ENCODE data around the gene NPPB.

NPPB gene

GRCh38 chr1:11880911-11881748 is 22.4 kb upstream of the NPPB start:
- DNase-seq = peak; percentile 16

DNA sequence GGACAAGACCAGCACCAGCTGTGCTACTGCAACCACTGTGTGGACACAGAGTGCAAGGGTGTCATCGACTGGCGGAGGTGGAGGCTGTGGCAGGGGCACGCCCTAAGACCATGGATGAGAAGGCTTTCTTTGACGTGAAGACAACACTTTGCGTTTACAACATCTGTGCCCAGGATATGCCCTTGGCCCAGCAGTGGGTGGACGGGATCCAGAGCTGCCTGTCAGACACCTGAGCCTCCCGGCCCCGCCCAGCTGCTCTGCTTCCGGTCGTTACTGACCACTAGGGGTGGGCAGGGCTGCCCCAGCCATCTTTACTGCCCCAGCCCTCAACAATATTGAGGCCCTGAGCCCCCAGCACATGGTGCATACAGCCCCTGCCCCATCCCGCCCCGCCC is 21.4 kb upstream of the NPPB start:
- DNase-seq = no peak

DNA sequence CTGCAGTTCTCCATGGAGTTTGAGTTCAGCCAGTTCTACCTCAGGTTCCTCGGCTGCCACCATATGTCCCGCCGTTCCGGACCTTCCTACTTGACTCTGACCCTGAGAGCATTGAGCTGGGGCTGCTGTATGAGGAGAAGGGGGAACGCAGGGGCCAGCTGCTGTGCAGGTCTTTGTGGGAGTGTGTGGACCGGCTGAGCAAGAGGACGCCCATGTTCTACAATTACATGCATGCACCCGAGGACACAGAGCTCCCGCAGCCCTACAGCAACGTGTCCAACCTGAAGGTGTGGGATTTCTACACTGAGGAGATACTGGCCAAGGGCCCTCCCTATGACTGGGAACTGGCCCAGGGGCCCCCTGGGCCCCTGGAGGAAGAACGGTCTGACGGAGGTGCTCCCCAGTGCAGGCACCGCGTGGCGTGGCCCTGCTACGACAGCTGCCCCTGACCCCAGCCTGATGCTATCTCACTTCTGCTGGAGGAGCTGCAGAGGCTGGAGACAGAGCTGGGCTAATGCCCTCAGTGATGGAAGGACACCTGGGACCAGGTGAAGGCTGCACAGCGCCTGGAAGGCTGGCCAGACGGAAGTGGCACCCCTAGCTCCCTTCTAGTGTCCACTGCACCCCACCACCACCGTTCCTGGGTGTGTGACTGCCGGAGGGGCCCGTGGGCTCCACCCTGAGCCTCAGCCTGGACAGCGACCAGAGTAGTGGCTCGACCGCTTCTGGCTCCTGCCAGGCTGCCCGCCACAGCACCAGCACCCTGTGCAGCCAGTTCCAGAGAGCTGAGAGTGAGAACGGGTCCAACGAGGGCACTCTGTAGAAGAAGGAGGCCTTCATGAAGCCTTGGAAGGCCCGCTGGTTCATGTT is 20.8 kb upstream of the NPPB start:
- no peak for DNase-seq

GRCh38 chr1:11878891-11879190 is 20.1 kb upstream of the NPPB start:
- DNase-seq = no peak

DNA sequence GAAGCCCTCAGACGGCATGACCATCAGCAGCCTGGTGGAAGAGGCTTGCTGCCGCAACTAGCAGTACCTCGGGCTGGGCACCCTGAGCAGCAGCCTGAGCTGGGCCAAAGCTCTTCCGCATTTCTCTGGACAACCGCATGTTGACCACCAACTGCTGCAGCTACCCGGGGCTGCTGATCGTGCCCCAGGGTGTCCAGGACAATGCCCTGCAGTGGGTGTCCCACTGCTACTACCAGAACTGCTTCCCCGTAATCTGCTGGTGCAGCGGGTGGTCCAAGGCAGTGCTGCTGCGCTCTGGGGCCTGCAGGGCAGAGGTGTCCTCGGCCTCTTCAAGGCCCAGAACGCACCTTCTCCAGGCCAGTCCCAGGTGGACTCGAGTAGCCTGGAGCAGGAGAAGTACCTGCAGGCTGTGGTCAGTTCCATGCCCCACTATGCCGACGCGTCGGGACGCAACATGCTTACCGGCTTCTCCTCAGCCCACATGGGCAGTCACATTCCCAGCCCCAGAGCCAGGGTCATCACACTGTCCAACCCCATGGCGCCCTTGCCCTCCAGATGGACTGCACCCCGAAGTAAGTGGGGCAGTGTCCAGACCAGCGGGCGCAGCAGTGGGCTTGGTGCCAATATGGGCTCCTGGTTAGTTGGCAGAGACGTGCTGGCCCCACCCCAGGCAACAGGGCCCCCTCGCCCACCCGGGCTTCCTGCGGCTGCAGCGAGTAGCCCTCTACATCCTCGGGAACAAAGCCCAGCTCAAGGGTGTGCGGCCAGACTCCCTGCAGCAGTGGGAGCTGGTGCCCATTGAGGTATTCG is 19.5 kb upstream of the NPPB start:
- no peak for DNase-seq

GRCh38 chr1:11877074-11877473 is 18.3 kb upstream of the NPPB start:
- DNase-seq = no peak

- DNase-seq = no peak
Observed at GRCh38 chr1:11875094-11875493, 16.3 kb upstream of the NPPB start.

DNA sequence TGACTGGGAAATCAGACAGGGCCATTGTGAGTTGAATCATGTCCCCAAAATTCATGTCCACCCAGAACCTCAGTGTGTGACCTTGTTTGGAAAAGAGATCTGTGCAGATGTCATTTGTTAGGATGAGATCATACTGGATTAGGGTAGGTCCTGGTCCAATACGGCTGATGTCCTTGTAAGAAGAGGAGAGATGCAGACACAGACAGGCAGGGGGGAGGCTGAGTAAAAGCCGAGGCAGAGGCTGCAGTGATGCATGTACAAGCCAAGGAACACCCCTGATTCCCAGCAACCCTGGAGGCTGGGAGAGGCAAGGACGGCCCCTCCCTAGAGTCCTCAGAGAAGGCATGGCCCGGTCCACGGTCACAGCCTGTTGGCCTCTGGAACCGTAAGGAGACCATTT is 15.9 kb upstream of the NPPB start:
- DNase-seq = no peak

GRCh38 chr1:11874258-11874562 is 15.5 kb upstream of the NPPB start:
- DNase-seq = no peak

DNA sequence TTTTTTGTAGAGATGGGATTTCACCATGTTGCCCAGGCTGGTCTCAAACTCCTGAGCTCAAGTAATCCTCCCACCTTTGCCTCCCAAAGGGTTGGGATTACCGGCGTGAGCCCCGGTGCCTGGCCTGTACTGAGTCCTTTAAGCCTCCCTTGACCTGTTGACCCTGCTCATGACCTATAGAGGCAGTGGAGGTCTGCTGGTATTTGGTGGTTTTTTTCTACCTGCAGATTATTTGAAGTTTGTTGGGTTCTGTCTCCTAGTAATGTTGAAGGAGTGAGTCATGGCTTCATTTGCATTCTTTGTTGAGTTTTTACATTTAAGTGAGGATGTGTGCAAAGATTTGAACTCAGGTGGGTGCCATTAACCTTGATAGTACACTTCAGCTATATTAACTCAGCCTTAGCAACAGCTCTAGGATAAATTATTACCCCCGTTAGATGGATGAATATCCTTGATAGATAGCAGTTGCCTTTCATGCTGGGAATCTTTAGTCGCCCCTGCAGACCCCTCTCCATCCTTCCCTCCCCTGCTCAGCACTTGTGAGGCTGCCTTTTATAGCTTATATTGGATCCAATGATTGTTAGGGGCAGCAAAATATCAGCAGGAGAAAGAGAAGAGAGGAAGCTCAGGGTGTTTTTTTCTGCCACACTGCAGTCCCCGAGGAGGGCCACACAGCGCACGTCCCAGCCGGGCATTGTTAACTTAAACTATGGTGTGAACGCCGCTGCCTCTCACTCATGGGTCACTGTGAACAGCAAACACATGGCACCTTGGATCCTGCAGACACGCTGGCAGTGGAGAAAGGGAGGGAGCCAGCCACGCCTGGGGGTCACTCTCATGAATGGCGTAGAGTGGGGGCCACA is 14.9 kb upstream of the NPPB start:
- no peak for DNase-seq

GRCh38 chr1:11872545-11872944 is 13.8 kb upstream of the NPPB start:
- DNase-seq = no peak

- no peak for DNase-seq
Observed at GRCh38 chr1:11869650-11870207, 11.0 kb upstream of the NPPB start.

DNA sequence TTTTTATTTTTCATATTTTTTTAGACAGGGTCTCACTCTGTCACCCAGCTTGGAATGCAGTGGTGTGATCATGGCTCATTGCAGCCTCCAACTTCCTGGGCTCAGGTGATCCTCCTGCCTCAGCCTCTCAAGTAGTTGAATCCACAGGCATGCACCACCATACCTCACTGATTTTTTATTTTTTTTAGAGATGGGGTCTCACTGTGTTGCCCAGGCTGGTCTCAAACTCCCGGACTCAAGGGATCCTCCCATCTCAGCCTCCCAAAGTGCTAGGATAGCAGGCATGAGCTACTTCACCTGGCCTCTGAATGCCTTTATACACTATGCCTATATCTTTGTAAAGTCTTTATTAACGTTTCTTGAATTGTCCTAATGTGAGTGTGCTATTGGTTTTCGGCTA is 10.4 kb upstream of the NPPB start:
- DNase-seq = no peak

- no peak for DNase-seq
Observed at GRCh38 chr1:11868331-11868980, 9.7 kb upstream of the NPPB start.

DNA sequence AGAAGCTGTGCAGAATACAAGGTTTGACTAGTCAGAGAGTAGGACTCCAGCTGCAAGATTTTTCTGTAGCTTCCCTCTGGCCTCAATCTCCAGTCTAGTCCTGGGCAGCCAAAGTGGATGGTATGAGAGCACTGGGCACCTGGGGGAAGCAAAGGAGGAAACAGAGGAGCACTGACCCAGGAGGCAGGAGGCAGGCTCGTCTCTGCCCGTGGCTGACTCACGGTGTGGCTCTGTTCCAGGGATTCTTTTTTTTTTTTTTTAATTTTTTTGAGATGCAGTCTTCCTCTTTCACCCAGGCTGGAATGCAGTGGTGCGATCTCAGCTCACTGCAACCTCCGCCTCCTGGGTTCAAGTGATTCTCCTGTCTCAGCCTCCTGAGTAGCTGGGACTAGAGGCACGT is 4.1 kb upstream of the NPPB start:
- no peak for DNase-seq

- no peak for DNase-seq
Observed at GRCh38 chr1:11860587-11860986, 1.8 kb upstream of the NPPB start.

DNA sequence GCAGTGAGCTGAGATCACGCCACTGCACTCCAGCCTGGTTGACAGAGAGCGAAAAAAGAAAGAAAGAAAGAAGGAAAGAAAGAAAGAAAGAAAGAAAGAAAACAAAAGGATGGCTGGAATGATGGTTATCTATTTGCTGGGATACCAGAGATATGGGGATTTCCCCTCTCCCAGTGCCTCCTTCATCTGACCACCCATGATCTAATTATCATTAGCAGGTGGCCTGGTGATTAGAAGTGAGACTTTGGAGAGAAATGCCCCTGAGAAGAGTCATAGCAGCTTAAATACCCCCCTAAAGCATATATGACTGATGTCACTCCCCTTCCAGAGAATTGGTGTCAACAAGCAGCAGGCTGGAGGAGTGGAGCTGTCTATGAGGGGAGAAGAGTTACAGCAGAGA is 1.3 kb upstream of the NPPB start:
- no peak for DNase-seq

- no peak for DNase-seq
Observed at GRCh38 chr1:11858968-11859871, 475 bp upstream of the NPPB start.

GRCh38 chr1:11858158-11858557 is 587 bp downstream of the NPPB start:
- no peak for DNase-seq

- DNase-seq = no peak
Observed at GRCh38 chr1:11857164-11857851, 1.4 kb downstream of the NPPB start.
